Heart left ventricle (tissue), 13 donors: ENCODE results near the gene TIMELESS.

Source experiments
- POLR2A ChIP-seq, 2 donors: fragments of 450-650 bp; IDR thresholded peaks; one replicate each; pipeline ENCODE4 v1.6.1; 2017; ENCODE audit warnings: antibody characterized with exemption in 2 of 2, mild to moderate bottlenecking in 2 of 2, moderate library complexity in 2 of 2
- TF ChIP-seq, protein P1 (sequence below), 12 donors: fragments of 200-600 bp; sonication (generic) in 4 of 12; IDR thresholded peaks; one replicate each; pipeline versions ENCODE4 v1.5.0 to v1.8.0; 2018 to 2022; ENCODE audit warnings: antibody characterized with exemption in 12 of 12, mild to moderate bottlenecking in 5 of 12
- donor health status: ischemic (EF 13 %, LVEDD 7.1; RV severe dilation, severe dysfunction).
- donor health status: DM: no; HTN: yes; CAD: no.
- donor health status: DM: no; HTN: no; CAD: no.
- donor health status: ischemic (EF 25% LVEDD 6.9; RV normal size, moderate dysfunction).
- donor health status: ischemic (EF 25% LVEDD 5.7; RV mildly dilated, moderate dysfunction).
- donor health status: ischemic (EF 35%, LVEDD 5.7; RV mildly dilated, moderate dysfunction).
- donor health status: nonischemic (EF 11% LVEDD 7.7; RV severe dilation, severe dysfunction).
- donor health status: DM: yes; HTN: yes; CAD: no.
- donor health status: PGD.
- donor health status: ischemic (EF 29% LVEDD 5.4; RV normal size, mild dysfunction).
- donor health status: nonischemic (EF 23%, LVEDD 6.1; RV moderate dilation, normal function).

DNA sequence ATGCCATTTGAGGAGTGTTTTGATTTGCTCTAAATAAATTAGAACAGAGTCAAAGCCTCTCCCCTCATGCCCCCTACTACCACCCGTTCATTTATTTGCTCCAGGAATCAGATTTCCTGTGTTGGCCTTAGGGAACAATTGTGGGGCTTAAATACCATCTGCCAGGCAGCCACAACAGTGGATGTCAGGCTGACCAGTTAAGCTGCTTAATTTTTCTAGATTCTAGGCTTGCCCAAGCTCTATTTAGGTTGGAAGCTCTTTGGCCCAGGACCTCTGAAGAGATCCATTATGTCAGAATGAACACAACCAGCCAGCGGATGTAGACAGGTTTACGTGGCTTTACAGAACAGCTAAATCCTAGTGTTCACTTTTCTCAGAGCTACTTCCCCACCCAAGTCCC is 1.0 kb upstream of the TIMELESS start:
- TF ChIP-seq POLR2A (IDR thresholded peaks at IDR 0.05): no peak
- TF ChIP-seq, protein P1, sequence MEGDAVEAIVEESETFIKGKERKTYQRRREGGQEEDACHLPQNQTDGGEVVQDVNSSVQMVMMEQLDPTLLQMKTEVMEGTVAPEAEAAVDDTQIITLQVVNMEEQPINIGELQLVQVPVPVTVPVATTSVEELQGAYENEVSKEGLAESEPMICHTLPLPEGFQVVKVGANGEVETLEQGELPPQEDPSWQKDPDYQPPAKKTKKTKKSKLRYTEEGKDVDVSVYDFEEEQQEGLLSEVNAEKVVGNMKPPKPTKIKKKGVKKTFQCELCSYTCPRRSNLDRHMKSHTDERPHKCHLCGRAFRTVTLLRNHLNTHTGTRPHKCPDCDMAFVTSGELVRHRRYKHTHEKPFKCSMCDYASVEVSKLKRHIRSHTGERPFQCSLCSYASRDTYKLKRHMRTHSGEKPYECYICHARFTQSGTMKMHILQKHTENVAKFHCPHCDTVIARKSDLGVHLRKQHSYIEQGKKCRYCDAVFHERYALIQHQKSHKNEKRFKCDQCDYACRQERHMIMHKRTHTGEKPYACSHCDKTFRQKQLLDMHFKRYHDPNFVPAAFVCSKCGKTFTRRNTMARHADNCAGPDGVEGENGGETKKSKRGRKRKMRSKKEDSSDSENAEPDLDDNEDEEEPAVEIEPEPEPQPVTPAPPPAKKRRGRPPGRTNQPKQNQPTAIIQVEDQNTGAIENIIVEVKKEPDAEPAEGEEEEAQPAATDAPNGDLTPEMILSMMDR (IDR thresholded peaks at IDR 0.05): no peak
